GM12878 (cell line): ENCODE measurements around the gene AGBL4. TPM values are rescaled to one million over a fixed set of nuclear protein-coding genes. Genes with fewer than 3 reads are reported as not detected.

Source experiments
- ATF3 ChIP-seq: IDR thresholded peaks from 2 replicates; pipeline ENCODE4 v1.6.1; 2011; ENCODE audit warnings: low read depth, mild to moderate bottlenecking, low read length, moderate library complexity, borderline replicate concordance; ENCODE audit errors: extremely low read depth
- BCLAF1 ChIP-seq: fragments of 450-650 bp; IDR thresholded peaks from 2 replicates; pipeline ENCODE4 v1.6.1; 2017; ENCODE audit warnings: antibody characterized with exemption, mild to moderate bottlenecking, moderate library complexity
- EED ChIP-seq: sonication (generic); IDR thresholded peaks from 2 replicates; pipeline ENCODE4 v1.6.1; 2016; ENCODE audit warnings: antibody characterized with exemption, low read depth
- GABPA ChIP-seq: IDR thresholded peaks from 2 replicates; pipeline ENCODE4 v1.6.1; 2014; ENCODE audit warnings: antibody characterized with exemption, low read depth, mild to moderate bottlenecking, inconsistent platforms
- KDM1A ChIP-seq: fragments of 200-600 bp; sonication (generic); IDR thresholded peaks from 2 replicates; pipeline ENCODE4 v1.6.1; 2016; ENCODE audit warnings: borderline replicate concordance
- MTA2 ChIP-seq: fragments of 450-650 bp; IDR thresholded peaks from 2 replicates; pipeline ENCODE4 v1.6.1; 2016; ENCODE audit warnings: low read depth, mild to moderate bottlenecking, moderate library complexity
- MYB ChIP-seq: fragments of 150-350 bp; IDR thresholded peaks from 2 replicates; pipeline ENCODE4 v1.6.1; 2014; ENCODE audit warnings: mild to moderate bottlenecking, low read depth, low read length, borderline replicate concordance
- SKIL ChIP-seq: fragments of 450-650 bp; IDR thresholded peaks from 2 replicates; pipeline ENCODE4 v1.6.1; 2017; ENCODE audit warnings: mild to moderate bottlenecking, low read depth, inconsistent platforms; ENCODE audit not compliant: poor library complexity, severe bottlenecking
- WRNIP1 ChIP-seq: IDR thresholded peaks from 2 replicates; pipeline ENCODE4 v1.6.1; 2011; ENCODE audit warnings: low read depth, low read length, improper control_type of control experiment, borderline replicate concordance
- YBX1 ChIP-seq: fragments of 450-650 bp; IDR thresholded peaks from 2 replicates; pipeline ENCODE4 v1.6.1; 2016; ENCODE audit warnings: antibody characterized with exemption
- ZNF217 ChIP-seq: fragments of 450-650 bp; IDR thresholded peaks from 2 replicates; pipeline ENCODE4 v1.6.1; 2017; ENCODE audit warnings: antibody characterized with exemption, mild to moderate bottlenecking
- polyA plus RNA-seq, 11 experiments: library from polyadenylated mRNA; depleted of rRNA in 4 of 11; unstranded in 6 of 11; stranded (reverse) in 5 of 11; fragments of >200 nt; fragmentation: Nextera tagmentation in 4 of 11; fragmentation: Illumina TruSeq in 1 of 11; extraction: Ambion mirVana in 4 of 11; extraction: Trizol in 1 of 11; gene quantifications; 1 replicate in 1 of 11; 2 replicates in 10 of 11; pipeline versions ENCODE4 v1.2.1 to v1.2.3, GENCODE V29; 2011 to 2016; ENCODE audit warnings: inconsistent platforms in 2 of 11, missing spikeins in 2 of 11, low read depth in 1 of 11
- total RNA-seq, 4 experiments: library from RNA; depleted of rRNA in 3 of 4; stranded (reverse); fragments of >200 nt in 3 of 4; fragmentation: Illumina TruSeq in 1 of 4; extraction: Trizol in 1 of 4; gene quantifications; 2 replicates each; pipeline versions ENCODE4 v1.2.1 to v1.2.3, GENCODE V29; 2013 to 2021
- TF ChIP-seq, protein P1 (sequence below): fragments of 450-650 bp; IDR thresholded peaks from 2 replicates; pipeline ENCODE4 v1.6.1; 2016; ENCODE audit warnings: mild to moderate bottlenecking

The AGBL4 gene
- total and polyA plus RNA-seq, 10 of the 15 experiments (the other 5 are each of a cell fraction or from before 2014, with no cell fraction given) = 0.31 TPM; not detected in 9

- TF ChIP-seq BCLAF1 = no peak
- no peak for TF ChIP-seq MYB
- TF ChIP-seq SKIL = no peak
- no peak for TF ChIP-seq ATF3
- no peak for TF ChIP-seq MTA2
- no peak for TF ChIP-seq GABPA
- TF ChIP-seq KDM1A = no peak
- TF ChIP-seq, protein P1, sequence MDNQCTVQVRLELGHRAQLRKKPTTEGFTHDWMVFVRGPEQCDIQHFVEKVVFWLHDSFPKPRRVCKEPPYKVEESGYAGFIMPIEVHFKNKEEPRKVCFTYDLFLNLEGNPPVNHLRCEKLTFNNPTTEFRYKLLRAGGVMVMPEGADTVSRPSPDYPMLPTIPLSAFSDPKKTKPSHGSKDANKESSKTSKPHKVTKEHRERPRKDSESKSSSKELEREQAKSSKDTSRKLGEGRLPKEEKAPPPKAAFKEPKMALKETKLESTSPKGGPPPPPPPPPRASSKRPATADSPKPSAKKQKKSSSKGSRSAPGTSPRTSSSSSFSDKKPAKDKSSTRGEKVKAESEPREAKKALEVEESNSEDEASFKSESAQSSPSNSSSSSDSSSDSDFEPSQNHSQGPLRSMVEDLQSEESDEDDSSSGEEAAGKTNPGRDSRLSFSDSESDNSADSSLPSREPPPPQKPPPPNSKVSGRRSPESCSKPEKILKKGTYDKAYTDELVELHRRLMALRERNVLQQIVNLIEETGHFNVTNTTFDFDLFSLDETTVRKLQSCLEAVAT = no peak
- no peak for TF ChIP-seq WRNIP1
- no peak for TF ChIP-seq YBX1
- TF ChIP-seq EED = no peak
- no peak for TF ChIP-seq ZNF217
These were observed 1297.1 kb downstream of the AGBL4 start (continued) for GRCh38 chr1:48726557-48727215.
